HepG2 (cell line): ENCODE measurements around the gene S1PR5. TPM values are rescaled to one million over a fixed set of nuclear protein-coding genes. Genes with fewer than 3 reads are reported as not detected.

Experiments used
- DPF2 ChIP-seq: sonication (generic); formaldehyde crosslinking; IDR thresholded peaks from 2 replicates; pipeline ENCODE4 v1.4.0; 2020; ENCODE audit warnings: mild to moderate bottlenecking, low read depth, missing genetic modification reagents, borderline replicate concordance
- KAT7 ChIP-seq: IDR thresholded peaks from 2 replicates; pipeline ENCODE4 v1.6.1; 2018; ENCODE audit warnings: borderline replicate concordance, missing compliant biosample characterization
- KLF15 ChIP-seq: sonication (generic); formaldehyde crosslinking; IDR thresholded peaks from 2 replicates; pipeline ENCODE4 v1.8.1; 2023; ENCODE audit warnings: borderline replicate concordance, mild to moderate bottlenecking, inconsistent platforms, missing genetic modification reagents, mixed read lengths
- MIER2 ChIP-seq: IDR thresholded peaks from 2 replicates; pipeline ENCODE4 v1.6.1; 2016; ENCODE audit warnings: missing biosample characterization, missing genetic modification reagents
- NFE2L1 ChIP-seq: sonication (generic); formaldehyde crosslinking; IDR thresholded peaks from 2 replicates; pipeline ENCODE4 v1.4.0; 2020; ENCODE audit warnings: missing genetic modification reagents, mild to moderate bottlenecking, borderline replicate concordance
- SALL2 ChIP-seq: sonication (generic); formaldehyde crosslinking; IDR thresholded peaks from 2 replicates; pipeline ENCODE4 v1.8.1; 2023; ENCODE audit warnings: mild to moderate bottlenecking, missing genetic modification reagents, inconsistent platforms
- SMARCC2 ChIP-seq: fragments of 450-650 bp; IDR thresholded peaks from 2 replicates; pipeline ENCODE4 v1.6.1; 2017; ENCODE audit warnings: antibody characterized with exemption, mild to moderate bottlenecking
- SNRNP70 ChIP-seq: fragments of 200-400 bp; formaldehyde crosslinking; IDR thresholded peaks from 2 replicates; pipeline ENCODE4 v1.6.1; 2017; ENCODE audit warnings: mild to moderate bottlenecking, low read depth, low read length, moderate library complexity
- SRSF1 ChIP-seq: fragments of 200-400 bp; formaldehyde crosslinking; optimal IDR thresholded peaks from 2 replicates; pipeline ENCODE3; 2017; ENCODE audit warnings: mild to moderate bottlenecking, low read depth, low read length, moderate library complexity
- XRCC5 ChIP-seq: fragments of 200-400 bp; formaldehyde crosslinking; optimal IDR thresholded peaks from 2 replicates; pipeline ENCODE3; 2017; ENCODE audit warnings: mild to moderate bottlenecking, low read length
- ZMYM4 ChIP-seq: sonication (generic); formaldehyde crosslinking; IDR thresholded peaks from 2 replicates; pipeline ENCODE4 v1.8.1; 2023; ENCODE audit warnings: mild to moderate bottlenecking, missing genetic modification reagents
- ZNF121 ChIP-seq: sonication (generic); formaldehyde crosslinking; IDR thresholded peaks from 2 replicates; pipeline ENCODE4 v1.5.0; 2020; ENCODE audit warnings: mild to moderate bottlenecking, missing genetic modification reagents
- ZNF430 ChIP-seq: sonication (generic); formaldehyde crosslinking; IDR thresholded peaks from 2 replicates; pipeline ENCODE4 v1.9.0; 2021; ENCODE audit warnings: mild to moderate bottlenecking, missing genetic modification reagents
- ZNF777 ChIP-seq: sonication (generic); formaldehyde crosslinking; IDR thresholded peaks from 2 replicates; pipeline ENCODE4 v1.4.0; 2020; ENCODE audit warnings: missing genetic modification reagents
- polyA plus RNA-seq, 8 experiments: library from polyadenylated mRNA; depleted of rRNA in 3 of 8; stranded (reverse) in 7 of 8; unstranded in 1 of 8; fragments of >200 nt; fragmentation: Illumina TruSeq in 4 of 8; extraction: Trizol in 4 of 8; gene quantifications; 2 replicates each; pipeline versions ENCODE4 v1.2.1 to v1.2.3, GENCODE V29; 2011 to 2016; ENCODE audit warnings: low read depth in 4 of 8, missing spikeins in 1 of 8, mixed read lengths in 1 of 8; ENCODE audit not compliant: insufficient read depth in 1 of 8
- total RNA-seq, 5 experiments: library from RNA; depleted of rRNA; stranded (reverse); fragments of >200 nt; fragmentation: Illumina TruSeq; extraction: Trizol; gene quantifications; 2 replicates each; pipeline ENCODE4 v1.2.3, GENCODE V29; 2016; ENCODE audit warnings: low read depth in 1 of 5
- TF ChIP-seq, protein P1 (sequence below): sonication (generic); formaldehyde crosslinking; IDR thresholded peaks from 2 replicates; pipeline ENCODE4 v1.4.0; 2020; ENCODE audit warnings: mild to moderate bottlenecking, missing genetic modification reagents
- TF ChIP-seq, protein P2 (sequence below): sonication (generic); formaldehyde crosslinking; IDR thresholded peaks from 2 replicates; pipeline ENCODE4 v1.4.0; 2020; ENCODE audit warnings: missing genetic modification reagents
- TF ChIP-seq, protein P3 (sequence below): IDR thresholded peaks from 2 replicates; pipeline ENCODE4 v1.6.1; 2016; ENCODE audit warnings: low read depth
- TF ChIP-seq, protein P4 (sequence below): sonication (generic); formaldehyde crosslinking; conservative IDR thresholded peaks from 2 replicates; pipeline ENCODE4 v1.8.0; 2022; ENCODE audit warnings: low read depth, missing genetic modification reagents
- TF ChIP-seq, protein P5 (sequence below): sonication (generic); formaldehyde crosslinking; IDR thresholded peaks from 2 replicates; pipeline ENCODE4 v1.9.0; 2022; ENCODE audit warnings: low read depth, missing genetic modification reagents
- TF ChIP-seq, protein P6 (sequence below): sonication (generic); formaldehyde crosslinking; IDR thresholded peaks from 2 replicates; pipeline ENCODE4 v1.8.1; 2023; ENCODE audit warnings: mild to moderate bottlenecking, inconsistent platforms, moderate library complexity, missing genetic modification reagents, borderline replicate concordance

The S1PR5 gene
- total and polyA plus RNA-seq, 2 of the 13 experiments (the other 11 are each of a cell fraction or from before 2014, with no cell fraction given): 0.04 TPM; not detected in 1

DNA sequence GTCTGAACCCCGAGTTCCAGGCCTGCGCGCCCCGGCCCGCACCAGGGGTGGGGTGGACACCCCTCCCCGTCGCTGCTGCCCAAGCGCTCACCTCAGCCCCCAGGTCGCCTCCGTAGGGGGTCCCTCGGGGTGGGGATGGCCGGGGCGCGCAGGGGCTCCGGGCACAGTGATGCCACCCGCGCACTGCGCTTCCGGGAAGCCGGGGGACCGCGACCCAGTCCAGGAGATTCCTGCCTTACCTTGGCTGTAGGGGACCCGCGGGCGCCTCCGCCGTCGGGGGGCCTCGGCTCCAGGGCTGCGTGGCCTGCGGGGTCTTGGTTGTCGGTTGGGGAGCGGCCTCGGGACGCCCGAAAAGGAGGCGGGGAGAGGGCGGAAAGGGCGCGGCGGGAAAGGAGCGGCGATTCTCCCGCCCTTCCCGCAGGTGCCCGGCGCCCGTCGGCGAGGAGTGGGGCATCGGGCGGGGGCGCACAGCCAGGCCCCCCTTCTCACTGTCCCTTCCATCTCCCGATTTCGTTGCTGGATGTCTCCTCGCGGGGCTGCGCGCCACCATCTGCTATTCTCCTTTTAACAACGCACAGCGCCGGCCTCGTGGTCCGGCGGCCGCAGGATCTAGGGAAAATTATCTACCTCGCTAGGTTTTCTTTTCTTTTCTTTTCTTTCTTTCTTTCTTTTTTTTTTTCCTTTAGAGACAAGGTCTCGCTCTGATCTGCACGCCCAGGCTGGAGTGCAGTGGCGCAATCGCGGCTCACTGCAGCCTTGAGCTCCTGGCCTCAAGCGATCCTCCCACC lies 14.1 kb downstream of the S1PR5 start, which contains the start of gene KEAP1 (continued):
- TF ChIP-seq NFE2L1 (CRISPR knock-in tag): no peak
- TF ChIP-seq ZNF430 (CRISPR knock-in tag): no peak; the same call in 1 of the 2 replicates
- no peak for TF ChIP-seq KLF15 (CRISPR knock-in tag)
- no peak for TF ChIP-seq KAT7 (CRISPR knock-in tag)
- TF ChIP-seq, protein P1, sequence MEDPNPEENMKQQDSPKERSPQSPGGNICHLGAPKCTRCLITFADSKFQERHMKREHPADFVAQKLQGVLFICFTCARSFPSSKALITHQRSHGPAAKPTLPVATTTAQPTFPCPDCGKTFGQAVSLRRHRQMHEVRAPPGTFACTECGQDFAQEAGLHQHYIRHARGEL (CRISPR knock-in tag): no peak
- no peak for TF ChIP-seq XRCC5
- TF ChIP-seq, protein P2, sequence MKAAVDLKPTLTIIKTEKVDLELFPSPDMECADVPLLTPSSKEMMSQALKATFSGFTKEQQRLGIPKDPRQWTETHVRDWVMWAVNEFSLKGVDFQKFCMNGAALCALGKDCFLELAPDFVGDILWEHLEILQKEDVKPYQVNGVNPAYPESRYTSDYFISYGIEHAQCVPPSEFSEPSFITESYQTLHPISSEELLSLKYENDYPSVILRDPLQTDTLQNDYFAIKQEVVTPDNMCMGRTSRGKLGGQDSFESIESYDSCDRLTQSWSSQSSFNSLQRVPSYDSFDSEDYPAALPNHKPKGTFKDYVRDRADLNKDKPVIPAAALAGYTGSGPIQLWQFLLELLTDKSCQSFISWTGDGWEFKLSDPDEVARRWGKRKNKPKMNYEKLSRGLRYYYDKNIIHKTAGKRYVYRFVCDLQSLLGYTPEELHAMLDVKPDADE (CRISPR knock-in tag): peak; percentile 45; the same call in 1 of the 2 replicates
- TF ChIP-seq, protein P3, sequence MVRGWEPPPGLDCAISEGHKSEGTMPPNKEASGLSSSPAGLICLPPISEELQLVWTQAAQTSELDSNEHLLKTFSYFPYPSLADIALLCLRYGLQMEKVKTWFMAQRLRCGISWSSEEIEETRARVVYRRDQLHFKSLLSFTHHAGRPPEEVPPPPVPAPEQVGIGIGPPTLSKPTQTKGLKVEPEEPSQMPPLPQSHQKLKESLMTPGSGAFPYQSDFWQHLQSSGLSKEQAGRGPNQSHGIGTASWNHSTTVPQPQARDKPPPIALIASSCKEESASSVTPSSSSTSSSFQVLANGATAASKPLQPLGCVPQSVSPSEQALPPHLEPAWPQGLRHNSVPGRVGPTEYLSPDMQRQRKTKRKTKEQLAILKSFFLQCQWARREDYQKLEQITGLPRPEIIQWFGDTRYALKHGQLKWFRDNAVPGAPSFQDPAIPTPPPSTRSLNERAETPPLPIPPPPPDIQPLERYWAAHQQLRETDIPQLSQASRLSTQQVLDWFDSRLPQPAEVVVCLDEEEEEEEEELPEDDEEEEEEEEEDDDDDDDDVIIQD: no peak
- TF ChIP-seq, protein P4, sequence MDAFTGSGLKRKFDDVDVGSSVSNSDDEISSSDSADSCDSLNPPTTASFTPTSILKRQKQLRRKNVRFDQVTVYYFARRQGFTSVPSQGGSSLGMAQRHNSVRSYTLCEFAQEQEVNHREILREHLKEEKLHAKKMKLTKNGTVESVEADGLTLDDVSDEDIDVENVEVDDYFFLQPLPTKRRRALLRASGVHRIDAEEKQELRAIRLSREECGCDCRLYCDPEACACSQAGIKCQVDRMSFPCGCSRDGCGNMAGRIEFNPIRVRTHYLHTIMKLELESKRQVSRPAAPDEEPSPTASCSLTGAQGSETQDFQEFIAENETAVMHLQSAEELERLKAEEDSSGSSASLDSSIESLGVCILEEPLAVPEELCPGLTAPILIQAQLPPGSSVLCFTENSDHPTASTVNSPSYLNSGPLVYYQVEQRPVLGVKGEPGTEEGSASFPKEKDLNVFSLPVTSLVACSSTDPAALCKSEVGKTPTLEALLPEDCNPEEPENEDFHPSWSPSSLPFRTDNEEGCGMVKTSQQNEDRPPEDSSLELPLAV: no peak
- TF ChIP-seq, protein P5, sequence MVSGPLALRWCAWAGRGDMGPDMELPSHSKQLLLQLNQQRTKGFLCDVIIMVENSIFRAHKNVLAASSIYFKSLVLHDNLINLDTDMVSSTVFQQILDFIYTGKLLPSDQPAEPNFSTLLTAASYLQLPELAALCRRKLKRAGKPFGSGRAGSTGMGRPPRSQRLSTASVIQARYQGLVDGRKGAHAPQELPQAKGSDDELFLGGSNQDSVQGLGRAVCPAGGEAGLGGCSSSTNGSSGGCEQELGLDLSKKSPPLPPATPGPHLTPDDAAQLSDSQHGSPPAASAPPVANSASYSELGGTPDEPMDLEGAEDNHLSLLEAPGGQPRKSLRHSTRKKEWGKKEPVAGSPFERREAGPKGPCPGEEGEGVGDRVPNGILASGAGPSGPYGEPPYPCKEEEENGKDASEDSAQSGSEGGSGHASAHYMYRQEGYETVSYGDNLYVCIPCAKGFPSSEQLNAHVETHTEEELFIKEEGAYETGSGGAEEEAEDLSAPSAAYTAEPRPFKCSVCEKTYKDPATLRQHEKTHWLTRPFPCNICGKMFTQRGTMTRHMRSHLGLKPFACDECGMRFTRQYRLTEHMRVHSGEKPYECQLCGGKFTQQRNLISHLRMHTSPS (CRISPR knock-in tag): peak; percentile 60
- peak; percentile 94 for TF ChIP-seq ZNF777 (CRISPR knock-in tag)
- TF ChIP-seq MIER2 (CRISPR knock-in tag): no peak
- TF ChIP-seq DPF2 (CRISPR knock-in tag): no peak; the same call in 1 of the 2 replicates
- TF ChIP-seq SALL2 (CRISPR knock-in tag): no peak
- no peak for TF ChIP-seq ZMYM4 (CRISPR knock-in tag)
- no peak for TF ChIP-seq SMARCC2
- TF ChIP-seq SNRNP70: no peak
- peak; percentile 40 for TF ChIP-seq SRSF1
- TF ChIP-seq, protein P6, sequence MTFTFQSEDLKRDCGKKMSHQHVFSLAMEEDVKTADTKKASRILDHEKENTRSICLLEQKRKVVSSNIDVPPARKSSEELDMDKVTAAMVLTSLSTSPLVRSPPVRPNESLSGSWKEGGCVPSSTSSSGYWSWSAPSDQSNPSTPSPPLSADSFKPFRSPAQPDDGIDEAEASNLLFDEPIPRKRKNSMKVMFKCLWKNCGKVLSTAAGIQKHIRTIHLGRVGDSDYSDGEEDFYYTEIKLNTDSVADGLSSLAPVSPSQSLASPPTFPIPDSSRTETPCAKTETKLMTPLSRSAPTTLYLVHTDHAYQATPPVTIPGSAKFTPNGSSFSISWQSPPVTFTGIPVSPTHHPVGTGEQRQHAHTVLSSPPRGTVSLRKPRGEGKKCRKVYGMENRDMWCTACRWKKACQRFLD (CRISPR knock-in tag): no peak; the same call in 1 of the 2 replicates
- no peak for TF ChIP-seq ZNF121
